Raji (cell line): Measurements from ENCODE around the gene FBLN2.

Experiments used
- POLR2A ChIP-seq: IDR thresholded peaks from 2 replicates; pipeline ENCODE4 v1.6.1; 2011; ENCODE audit warnings: low read depth, low read length, control low read depth; ENCODE audit not compliant: insufficient read depth

Gene FBLN2

DNA sequence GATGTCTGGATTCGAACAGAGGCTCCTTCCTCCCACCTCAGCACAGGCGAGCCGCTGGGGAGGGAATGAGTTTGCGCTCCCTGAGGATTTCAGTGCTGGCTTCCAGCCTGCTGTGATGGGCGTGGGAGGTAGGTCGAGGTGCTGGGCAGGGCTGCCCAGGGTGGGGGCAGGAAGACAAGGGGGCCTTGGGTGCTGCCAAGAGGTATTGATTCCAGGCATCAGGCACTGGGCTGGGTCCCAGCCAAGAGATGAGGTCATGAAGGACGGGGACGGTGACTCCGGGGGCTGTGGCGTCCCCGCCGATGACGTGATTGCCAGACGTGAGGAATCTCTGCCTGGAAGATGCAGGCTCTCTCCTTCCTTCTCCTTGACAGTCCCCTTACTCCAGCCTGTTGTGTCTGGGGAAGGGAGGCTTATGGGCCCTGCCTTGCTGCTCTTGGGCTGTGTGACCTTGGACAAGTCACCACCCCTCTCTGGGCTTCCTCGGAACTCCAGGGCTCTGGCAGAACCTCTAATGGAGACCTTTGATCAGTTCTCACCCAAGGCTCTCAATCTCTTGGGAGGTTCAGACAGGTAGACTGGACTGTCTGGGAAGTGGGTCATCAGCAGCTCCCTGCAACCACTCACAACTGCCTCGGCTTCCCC, 116.8 kb downstream of the FBLN2 start:
- no peak for TF ChIP-seq POLR2A

DNA sequence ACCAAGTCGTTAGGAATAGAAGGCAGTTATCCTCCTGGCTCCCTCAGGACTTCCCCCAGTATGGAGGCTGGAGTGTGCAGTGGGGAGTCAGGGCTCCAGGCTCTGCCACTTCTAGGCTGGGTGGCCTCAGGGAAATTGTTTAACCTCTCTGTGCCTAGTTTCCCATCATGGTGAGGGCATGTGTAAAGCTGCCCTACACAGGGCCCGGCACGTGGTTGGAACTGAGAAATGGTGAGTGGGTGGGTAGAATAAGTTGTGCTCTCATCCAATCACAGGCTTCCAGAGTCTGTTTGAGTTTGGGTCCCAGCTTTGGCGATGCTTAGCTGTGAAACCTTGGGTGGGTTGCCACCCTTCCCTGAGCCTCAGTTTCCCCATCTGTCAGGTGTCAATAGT, 117.3 kb downstream of the FBLN2 start:
- TF ChIP-seq POLR2A, result no peak

DNA sequence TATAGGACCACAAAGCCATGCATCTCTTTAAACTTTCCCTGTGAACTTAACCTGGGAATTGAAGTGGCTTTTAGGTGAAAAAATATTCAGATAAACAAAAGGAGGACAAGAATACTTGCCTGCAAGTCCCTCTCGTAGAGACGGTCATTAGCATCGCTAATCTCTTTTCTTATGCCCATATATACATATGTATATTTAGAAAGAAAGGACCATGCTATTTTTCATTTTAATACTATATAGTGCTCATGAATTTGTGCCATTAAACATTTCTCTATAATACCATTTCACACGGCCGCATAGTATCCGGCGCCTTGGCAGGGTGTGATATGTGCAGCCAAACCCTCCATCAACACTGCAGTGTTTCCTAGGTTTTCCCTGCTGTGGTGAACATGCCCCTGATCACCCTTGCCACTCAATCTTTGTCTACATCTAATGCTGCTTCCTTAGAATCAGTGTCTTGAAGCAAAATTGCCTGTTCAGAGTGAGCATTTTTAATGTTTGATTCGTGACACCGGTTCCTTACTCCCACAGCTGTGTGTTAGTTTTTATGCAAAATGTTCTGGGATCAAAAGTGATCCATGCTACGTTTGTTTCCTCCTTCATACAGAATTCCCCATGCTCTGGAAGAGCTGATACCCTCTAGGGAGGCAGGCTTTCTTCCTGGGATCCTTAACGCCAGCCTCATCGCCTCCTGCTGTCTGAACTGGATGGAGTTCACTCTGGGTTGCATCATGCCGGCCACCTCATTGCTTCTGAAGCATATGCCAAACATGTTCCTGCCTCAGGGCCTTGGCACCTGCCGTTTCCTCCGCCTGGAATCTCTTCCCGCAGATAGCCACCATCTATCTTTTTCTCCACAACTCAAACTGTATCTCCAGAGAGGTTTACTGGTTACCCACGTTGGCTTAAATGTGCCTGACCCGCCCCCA, 118.1 kb downstream of the FBLN2 start:
- TF ChIP-seq POLR2A, result no peak

DNA sequence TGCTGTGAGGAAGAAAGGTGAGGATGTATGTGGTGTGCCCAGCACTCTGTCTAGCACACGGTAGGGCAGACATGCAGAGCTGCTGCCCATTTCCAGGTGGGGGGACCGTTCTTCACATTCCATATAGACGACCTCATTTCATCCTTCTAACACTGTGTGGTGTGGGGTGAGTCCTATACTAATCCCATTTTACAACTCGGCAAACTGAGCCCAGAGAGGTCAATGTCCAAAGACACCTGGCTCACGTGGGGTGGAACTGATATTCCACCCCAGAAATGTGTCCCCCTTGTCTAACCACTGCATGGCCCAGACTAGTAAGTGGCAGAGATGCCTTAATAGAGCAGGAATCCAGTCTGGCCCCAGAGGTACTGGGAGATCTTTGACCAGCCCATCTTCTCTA, 119.2 kb downstream of the FBLN2 start:
- TF ChIP-seq POLR2A, result no peak

DNA sequence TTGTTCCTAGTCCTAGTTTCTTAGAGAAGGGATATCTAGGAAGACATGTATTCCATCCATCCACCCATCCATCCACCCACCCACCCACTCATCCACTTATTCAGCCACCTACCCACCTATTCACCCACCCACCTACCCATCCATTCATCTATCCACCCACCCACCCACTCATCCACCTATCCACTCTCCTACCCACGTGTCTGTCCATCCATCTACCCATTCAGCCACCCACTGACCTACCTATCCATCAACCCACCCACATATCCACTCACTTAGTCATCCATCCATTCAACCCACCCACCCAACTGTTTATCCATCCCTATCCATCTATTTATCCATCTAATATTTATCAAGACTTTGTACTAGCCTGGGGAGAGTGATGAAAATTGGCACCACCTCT, 120.5 kb downstream of the FBLN2 start:
- no peak for TF ChIP-seq POLR2A

DNA sequence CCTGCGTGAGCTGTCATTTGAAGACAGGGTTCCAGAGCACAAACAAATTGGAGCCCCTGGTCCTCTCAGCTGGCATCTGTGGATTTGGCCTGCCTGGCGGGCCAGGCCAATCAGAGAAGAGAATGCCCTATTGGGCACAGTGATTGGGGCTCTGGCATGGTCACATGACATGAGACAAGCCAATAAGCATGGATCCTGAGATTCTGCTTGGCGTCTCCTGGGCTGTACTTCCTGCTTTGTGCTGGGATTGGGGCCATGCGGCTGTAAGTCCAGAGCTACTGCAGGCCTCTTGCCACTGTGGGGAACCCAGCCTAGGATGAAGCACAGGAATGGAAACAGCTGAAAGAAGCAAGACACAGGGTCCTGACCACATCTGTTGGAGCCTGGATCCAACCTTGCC, 121.4 kb downstream of the FBLN2 start:
- TF ChIP-seq POLR2A, result no peak

DNA sequence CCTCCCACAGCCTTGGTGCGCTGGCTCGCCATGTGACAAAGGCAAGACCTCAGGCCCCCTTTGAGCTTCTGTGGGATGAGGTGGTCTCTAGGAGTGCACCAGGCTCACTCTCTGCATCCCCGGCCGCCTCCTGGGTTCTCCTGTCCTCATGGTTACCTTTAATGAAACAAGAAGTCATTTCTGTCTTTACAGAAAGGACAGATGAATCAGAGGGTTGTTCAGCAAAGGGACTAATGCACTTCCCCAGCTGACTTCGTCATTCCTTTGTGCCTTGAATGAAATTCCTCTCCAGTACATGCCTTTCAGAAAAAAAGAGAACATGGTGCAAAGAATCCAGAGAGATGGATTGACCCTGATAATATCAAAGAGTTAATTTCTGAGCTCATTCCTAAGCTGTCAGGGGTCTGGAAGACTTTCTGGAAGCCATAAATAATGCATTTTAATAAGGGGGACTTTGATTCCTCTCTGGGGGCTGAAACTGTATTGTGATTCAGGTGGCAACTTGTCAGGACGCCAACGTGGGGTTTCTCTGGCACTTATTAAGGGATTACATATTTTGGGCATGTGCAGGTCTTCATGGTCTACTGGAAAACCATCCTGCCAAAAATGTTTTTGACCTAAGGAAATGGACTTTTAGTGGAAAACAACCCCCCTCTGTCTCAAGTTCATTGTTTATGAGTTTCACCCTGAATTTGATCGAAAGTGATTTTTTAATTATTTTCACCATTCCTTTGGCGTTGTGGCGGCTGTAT, 122.7 kb downstream of the FBLN2 start:
- TF ChIP-seq POLR2A, result no peak

DNA sequence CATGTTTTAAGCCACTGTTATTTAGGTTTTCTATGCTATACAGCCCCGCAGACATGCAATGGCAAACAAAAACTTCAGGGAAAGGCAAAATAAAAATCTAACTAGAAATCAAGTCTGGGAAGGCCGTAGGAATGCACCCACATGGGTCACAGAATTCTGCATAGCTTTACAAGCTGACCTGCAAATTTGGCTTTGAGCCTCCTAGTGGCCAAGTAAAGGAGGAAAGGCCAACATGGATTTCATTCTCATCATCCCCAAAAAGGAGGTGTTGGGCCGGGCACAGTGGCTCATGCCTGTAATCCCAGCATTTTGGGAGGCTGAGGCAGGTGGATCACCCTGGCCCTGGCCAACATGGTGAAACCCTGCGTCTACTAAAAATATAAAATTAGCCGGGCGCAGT, 124.3 kb downstream of the FBLN2 start:
- TF ChIP-seq POLR2A, result no peak

DNA sequence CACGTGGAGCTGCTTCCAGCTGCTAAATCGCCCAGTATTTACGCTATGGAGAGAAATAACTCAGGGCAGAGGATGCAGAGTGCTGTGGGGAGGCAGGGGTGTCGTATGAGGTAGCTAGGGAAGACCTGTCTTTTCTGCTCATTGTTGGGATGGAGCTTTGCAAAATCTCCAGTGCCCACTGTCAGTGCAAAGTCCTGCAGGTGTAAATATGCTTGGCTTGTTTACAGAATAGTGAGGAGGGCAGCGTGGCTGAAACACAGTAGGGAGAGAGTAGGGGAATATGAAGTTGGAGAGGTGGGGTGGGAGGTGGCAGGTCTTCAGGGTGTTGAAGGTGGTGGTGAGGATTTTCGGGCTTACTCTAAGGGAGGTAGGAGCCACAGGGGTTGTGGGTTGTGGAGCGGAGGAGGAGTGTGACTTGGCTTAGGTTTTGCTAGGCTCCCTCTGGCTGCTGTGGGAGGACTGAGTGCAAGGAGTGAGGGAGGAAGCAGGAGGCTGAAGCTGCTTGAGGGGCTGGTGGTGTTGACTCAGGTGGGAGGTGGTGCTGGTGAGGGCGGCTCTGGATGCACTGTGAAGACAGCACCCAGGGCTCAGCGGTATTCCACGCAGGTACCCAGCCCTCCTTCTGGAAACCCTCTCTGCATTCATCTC, 125.7 kb downstream of the FBLN2 start:
- no peak for TF ChIP-seq POLR2A

DNA sequence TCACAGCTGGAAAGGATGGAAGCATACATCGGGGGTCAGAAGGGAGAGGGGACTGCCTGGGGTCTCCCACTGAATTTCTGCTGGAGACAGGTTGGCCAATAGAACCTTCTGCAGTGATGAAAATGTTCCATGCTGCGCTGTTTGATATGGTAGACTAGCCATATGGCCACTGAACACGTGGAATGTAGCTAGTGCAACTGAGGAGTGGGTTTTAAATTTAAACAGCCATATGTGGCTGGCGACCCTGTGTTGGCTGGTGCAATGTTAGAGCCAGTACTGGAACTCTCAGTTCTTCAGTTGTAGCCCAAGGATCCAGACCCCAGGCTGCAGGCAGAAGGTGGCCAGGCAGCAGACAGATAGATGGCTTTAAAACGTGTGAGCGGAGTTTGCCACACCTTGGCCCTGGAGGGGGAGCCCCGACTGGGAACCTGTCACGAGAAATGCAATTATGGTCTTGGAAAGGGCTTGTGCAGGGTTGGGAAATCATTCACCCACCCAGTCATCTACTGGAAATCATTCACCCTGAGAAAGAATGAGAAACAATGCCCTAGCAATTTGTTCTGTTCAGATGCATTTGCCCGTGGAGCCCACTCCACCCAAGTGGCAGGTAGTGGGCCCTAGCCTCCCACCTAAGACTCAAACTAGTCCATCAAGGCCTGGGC, 127.6 kb downstream of the FBLN2 start:
- TF ChIP-seq POLR2A, result no peak

DNA sequence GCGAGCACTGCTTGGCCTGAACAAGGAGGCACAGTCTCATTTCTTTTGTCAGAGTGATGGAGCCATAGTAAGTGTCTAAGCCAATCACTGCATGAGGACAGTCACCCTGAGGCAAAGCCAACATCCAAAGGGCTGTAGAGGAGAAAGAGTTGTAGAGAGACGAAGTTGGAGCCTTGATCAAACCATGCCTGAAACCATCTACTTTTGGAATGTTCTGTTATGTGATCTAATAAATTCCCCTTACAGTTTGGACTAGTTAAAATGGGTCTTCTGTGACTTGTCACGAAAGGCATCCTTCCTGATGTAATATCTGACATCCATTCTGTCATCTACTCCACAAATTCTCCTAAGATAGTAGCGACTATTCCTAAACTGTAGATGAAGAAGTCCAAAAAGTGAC, 128.3 kb downstream of the FBLN2 start:
- TF ChIP-seq POLR2A, result no peak

DNA sequence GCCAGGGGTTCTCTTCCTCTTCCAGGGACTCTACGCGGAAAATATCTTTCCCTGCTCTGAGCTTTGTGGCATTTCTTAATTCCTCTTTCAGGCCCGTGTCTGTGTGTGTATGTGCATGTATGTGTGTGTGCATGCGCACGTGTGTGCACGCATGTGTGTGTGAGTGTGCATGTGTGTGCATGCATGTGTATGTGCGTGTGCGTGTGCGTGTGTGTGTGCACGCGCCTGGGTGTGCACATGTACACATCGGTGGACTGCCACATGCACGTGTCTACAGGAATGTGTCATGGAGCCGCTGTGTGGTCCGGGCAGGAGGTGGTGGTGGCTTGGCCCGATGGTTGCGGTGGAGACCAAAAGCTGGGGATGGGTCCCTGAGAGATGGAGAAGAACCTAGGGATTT, 133.0 kb downstream of the FBLN2 start:
- no peak for TF ChIP-seq POLR2A

DNA sequence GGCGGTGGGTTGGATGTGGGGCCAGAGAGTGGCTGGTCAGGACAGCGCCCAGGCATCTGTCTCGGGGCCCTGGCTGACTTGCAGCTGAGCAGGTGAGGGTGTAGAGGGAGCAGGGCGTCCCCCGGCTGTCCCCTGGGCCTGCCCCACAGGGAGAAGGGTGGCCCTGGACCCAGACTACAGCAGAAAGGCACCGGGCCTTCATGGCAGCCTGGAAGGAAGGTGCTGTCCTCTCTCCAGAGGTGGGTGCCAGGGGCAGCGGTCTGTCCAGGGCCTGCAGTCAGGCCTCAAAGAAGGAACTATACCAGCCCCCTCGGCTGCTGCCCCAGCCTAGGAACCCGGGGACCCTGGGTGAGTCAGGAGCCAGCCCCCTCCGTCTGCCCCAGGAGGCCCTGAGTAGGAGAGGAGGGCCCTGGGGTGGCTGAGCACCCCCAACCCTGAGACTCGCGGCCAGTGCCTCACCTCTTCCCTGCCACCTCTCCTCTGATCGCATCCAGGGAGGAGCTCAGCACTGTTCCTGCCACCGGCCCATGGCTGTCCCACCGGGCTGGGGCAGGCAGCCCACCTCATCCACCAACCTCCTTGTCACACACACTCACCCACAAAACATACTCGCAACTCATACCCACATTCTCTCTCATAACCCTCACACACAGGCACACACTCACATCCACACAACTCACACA, 133.5 kb downstream of the FBLN2 start:
- no peak for TF ChIP-seq POLR2A

DNA sequence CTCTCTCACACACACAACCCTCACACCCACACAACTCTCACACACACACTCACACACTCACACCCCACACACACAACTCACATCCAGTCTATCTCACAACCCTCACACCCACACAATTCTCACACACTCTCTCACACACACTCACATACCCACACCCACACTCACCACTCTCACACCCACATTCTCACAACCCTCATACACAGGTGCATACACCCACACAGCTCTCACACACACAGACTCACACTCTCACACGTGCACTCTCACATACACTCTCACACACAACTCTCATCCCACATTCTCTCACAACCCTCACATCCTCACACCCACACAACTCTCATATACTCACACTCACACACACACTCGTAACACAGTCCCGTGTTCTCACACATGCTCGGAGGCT, 134.4 kb downstream of the FBLN2 start:
- TF ChIP-seq POLR2A, result no peak

DNA sequence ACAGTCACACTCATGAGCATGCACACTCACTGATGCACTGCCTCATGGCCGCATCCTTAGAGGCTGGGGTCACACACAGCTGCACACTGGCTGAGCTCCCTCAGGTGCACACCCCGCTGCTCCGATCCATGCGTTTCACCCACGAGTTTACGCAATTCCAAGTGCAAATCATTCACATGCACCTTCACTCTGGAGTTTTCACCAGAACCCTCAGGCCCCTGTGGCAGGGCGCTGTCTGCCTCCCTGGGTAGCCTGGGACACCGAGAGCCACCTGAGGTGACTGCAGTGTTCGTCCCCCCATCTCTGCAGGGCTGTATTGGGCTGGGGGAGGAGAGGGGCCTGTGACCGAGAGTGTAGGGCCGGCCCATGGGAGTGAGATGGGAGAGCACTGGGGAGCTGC, 134.8 kb downstream of the FBLN2 start:
- no peak for TF ChIP-seq POLR2A

DNA sequence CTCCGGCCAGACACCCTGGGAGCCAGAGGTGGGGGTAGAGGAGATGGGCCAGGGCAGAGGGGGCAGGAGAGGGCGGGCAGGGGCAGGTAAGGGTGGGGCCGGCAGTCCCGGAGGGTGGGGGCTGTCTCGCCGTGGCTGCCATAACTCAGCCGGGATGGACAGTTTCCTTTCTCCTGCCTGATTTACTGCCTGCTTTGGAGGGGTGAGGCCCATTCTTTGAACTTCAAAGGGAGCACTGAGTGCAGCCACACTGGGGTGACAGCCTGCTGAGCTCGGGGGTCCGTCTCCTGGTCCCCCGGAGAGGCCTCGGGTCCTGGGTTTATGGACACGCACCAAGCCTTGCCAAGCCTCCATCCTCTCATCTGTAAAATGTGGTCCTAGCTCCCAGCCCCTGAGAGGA, 135.4 kb downstream of the FBLN2 start:
- TF ChIP-seq POLR2A, result no peak
